Neuron (in vitro differentiated cells): ENCODE results near the gene GTF2I.
A peak's percentile ranks its signal among the peaks of the same experiment; 100 is the strongest.
"Not testable (repeated sequence)": the region's sequence is repeated elsewhere in the genome, so short reads cannot be mapped to it uniquely, and the experiment has no call there.

Experiments
- H2AFZ ChIP-seq: one replicate; pipeline ENCODE4 v1.6.1; 2013; ENCODE audit warnings: low read depth, mild to moderate bottlenecking, inconsistent platforms, low read length, moderate library complexity
- H3K27me3 ChIP-seq: one replicate; pipeline ENCODE4 v1.6.1; 2013; ENCODE audit warnings: low read length; ENCODE audit not compliant: insufficient read depth
- H3K36me3 ChIP-seq: one replicate; pipeline ENCODE4 v1.6.1; 2013; ENCODE audit warnings: low read length; ENCODE audit not compliant: insufficient read depth
- H3K4me1 ChIP-seq: one replicate; pipeline ENCODE4 v1.6.1; 2013; ENCODE audit warnings: low read length; ENCODE audit not compliant: insufficient read depth
- H3K4me3 ChIP-seq: 2 replicates; pipeline ENCODE4 v1.5.1; 2013; ENCODE audit warnings: mild to moderate bottlenecking, low read length, moderate library complexity
- H3K9me3 ChIP-seq: one replicate; pipeline ENCODE4 v1.6.1; 2013; ENCODE audit warnings: low read length

The GTF2I gene

DNA sequence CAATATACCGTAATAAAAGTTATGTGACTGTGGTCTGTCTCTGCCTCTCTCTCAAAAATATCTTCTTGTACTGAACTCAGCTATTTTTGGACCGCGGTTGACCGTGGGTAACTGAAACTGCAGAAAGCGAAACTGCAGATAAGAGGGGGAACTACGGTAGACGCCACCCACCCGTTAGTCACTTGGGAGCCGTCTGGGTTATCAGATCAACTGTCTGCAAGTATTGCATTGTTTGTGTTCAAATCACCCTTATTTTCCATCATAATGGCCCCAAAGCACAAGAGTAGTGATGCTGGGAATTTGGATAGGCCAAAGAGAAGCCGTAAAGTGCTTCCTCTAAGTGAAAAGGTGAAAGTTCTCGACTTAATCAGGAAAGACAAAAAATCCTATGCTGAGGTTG, 7.5 kb upstream of the GTF2I start:
- H3K4me1 ChIP-seq, H3K36me3 ChIP-seq, H3K27me3 ChIP-seq, H3K9me3 ChIP-seq: not testable (repeated sequence)
- Histone ChIP-seq H3K4me3 (peak overlapping the region; percentile 27), H2AFZ (peak overlapping the region; percentile 67)

DNA sequence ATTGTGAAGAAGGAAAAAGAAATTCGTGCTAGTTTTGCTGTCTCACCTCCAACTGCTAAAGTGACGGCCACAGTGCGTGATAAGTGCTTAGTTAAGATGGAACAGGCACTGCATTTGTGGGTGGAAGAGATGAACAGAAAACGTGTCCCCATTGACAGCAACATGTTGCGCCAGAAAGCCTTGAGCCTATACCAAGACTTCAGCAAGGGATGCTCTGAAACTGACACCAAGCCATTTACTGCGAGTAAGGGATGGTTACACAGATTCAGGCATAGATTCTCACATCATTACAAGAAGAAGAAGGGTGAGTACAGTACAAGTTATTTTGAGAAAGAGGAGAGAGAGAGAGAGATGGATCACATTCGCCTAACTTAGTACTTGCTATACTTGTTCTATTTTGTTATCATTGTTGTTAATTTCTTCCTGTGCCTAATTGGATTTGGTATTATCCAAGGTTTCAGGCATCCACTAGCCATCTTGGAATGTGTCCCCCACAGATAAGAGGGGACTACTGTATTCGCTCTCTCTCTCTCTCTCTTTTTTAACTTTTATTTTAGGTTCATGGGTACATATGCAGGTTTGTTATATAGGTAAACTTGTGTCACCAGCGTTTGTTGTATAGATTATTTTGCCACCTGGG, 6.9 kb upstream of the GTF2I start:
- H3K9me3 ChIP-seq, H3K4me3 ChIP-seq: not testable (repeated sequence)
- H3K4me1 ChIP-seq, result peaks cover 10% of the 10 kb centered on the region

DNA sequence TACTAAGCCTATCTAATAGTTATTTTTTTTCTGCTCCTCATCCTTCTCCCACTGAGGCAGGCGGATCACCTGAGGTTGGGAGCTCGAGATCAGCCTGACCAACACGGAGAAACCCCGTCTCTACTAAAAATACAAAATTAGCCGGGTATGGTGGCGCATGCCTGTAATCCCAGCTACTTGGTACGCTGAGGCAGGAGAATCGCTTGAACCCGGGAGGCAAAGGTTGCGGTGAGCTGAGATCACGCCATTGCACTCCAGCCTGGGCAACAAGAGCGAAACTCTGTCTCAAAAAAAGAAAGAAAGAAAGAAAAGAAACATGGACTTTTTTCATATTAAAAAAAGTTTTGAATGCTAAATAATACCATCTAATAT, 6.4 kb upstream of the GTF2I start:
- H3K36me3 ChIP-seq, H3K9me3 ChIP-seq: not testable (repeated sequence)

More for the DNA sequence above, 6.9 kb upstream of the GTF2I start:
- H3K27me3 ChIP-seq, H3K36me3 ChIP-seq: not testable (repeated sequence)
- peak overlapping the region; percentile 67 for H2AFZ ChIP-seq

DNA sequence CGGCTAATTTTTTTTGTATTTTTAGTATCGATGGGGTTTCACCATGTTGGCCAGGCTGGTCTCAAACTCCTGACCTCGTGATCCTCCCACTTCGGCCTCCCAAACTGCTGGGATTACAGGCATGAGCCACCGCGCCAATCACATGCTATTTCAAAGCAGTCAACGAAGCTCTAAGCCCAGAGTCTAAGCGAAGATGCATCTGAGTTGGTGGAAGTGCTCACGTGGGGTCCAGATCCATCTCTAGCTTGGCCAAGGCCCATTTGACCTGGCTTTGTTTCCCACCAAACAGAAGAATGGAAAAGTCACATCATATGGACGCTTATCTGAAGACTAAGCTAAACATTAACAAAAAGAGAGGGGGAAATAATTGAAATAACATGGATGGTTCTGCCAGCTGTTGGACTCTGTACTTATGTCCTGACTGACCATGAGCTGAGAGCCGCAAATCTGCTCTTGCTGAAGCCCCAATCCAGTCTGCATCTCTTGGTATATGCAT, 3.8 kb upstream of the GTF2I start:
- H3K9me3 ChIP-seq, result no peaks in the 10 kb centered on the region
- H3K36me3 ChIP-seq, result no peaks in the 10 kb centered on the region
- no peaks in the 10 kb centered on the region for H3K27me3 ChIP-seq
- H3K4me1 ChIP-seq, result peaks cover 17% of the 10 kb centered on the region
- H3K4me3 ChIP-seq, result no peak overlapping the region
- H2AFZ ChIP-seq, result no peak overlapping the region

More for the DNA sequence above, 6.4 kb upstream of the GTF2I start:
- not testable (repeated sequence) for H2AFZ ChIP-seq, H3K4me3 ChIP-seq, H3K27me3 ChIP-seq
- H3K4me1 ChIP-seq, result peaks cover 15% of the 10 kb centered on the region

DNA sequence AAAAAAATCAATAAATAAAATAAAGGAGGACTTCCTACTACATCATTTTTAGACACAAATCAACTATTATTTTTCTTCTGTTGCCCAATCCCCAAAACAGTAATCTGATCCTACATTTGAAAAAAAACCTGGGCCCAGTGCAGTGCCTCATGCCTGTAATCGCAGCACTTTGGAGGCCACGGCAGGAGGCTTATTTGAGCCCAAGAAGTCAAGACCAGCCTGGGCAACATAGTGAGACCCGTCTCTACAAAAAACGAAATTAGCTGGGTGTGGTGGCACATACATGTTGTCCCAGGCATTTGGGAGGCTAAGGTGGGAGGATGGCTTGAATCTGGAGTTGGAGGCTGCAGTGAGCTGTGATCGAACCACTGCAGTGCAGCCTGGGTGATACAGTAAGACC, 2.7 kb upstream of the GTF2I start:
- Histone ChIP-seq H3K9me3 (no peaks in the 10 kb centered on the region), H3K27me3 (no peaks in the 10 kb centered on the region), H2AFZ (no peak overlapping the region), H3K4me3 (no peak overlapping the region), H3K4me1 (peaks cover 17% of the 10 kb centered on the region), H3K36me3 (peaks cover 4% of the 10 kb centered on the region)

DNA sequence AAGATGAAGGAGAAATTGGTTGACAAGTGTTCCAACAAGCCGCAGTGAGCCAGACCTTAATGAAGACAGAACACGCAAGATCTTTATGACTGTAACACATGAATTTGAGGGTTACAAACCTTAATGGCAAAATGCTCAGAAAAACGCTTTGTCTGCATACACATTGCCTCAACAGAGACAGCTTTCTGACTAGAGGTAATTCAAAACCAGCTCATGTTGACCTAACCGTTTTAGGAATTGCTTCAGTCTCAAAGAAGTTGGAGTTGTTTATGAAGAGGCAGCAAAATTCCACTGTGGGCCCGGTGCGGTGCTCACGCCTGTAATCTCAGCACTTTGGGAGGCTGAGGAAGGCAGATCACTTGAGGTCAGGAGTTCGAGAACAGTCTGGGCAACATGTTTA, 2.2 kb upstream of the GTF2I start:
- H3K36me3 ChIP-seq, result peaks cover 8% of the 10 kb centered on the region

DNA sequence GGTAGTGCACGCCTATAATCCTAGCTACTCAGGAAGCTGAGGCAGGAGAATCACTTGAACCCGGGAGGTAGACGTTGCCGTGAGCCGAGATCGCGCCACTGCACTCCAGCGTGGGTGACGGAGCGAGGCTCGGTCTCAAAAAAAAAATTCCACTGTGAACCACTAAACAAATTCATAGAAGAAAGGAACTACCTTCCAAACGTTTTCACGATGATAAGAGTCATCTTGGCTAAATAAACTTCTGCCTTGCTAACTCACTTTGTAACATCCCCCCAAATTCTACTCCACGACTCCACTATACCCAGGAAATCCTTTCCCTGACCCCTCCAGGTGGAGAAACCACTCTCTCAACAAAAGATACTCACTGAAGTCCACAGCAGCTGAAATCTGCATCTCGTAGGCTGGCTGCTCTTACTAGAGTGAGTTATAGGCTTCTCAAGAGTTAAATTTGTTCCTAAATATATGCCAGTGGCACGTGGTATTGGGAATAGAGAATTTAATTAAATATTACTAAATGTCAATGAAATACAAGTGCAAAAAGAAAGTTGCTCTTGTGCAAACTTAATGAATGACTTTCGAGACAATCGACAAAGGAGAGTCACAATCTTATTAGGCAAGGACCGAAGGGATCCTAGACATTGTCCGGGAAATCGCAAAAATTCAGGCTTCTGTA, 1.6 kb upstream of the GTF2I start:
- peaks cover 16% of the 10 kb centered on the region for H3K4me1 ChIP-seq
- H3K4me3 ChIP-seq, result peak overlapping the region; percentile 74
- H3K36me3 ChIP-seq, result peaks cover 12% of the 10 kb centered on the region
- H3K27me3 ChIP-seq, result no peaks in the 10 kb centered on the region
- H2AFZ ChIP-seq, result peak overlapping the region; percentile 71
- no peaks in the 10 kb centered on the region for H3K9me3 ChIP-seq

More for the DNA sequence above, 2.2 kb upstream of the GTF2I start:
- Histone ChIP-seq H2AFZ (no peak overlapping the region), H3K27me3 (no peaks in the 10 kb centered on the region), H3K4me3 (no peak overlapping the region), H3K9me3 (no peaks in the 10 kb centered on the region), H3K4me1 (peaks cover 15% of the 10 kb centered on the region)

DNA sequence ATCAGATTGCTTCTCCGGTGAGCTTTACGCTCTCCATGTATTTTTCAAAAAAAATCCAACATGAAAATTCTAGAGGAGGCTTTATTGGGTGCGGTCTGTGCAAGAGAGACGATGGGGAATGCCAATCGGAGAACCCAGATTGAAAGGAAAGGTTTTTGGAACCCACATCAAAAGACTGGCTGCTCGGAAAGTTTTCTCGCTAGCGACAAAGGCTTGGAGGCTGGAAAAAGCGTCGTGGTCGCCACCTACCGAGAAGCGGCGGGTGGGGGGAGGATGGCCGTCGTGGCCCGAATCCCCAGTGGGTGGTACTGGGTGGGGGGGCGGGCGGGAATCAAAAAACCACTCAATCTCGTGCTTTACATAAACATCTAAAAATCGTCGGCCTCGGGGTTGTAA, 1.1 kb upstream of the GTF2I start:
- Histone ChIP-seq H3K4me1 (peaks cover 18% of the 10 kb centered on the region), H3K9me3 (no peaks in the 10 kb centered on the region), H2AFZ (peak overlapping the region; percentile 71), H3K27me3 (no peaks in the 10 kb centered on the region), H3K4me3 (peak overlapping the region; percentile 74), H3K36me3 (peaks cover 17% of the 10 kb centered on the region)

DNA sequence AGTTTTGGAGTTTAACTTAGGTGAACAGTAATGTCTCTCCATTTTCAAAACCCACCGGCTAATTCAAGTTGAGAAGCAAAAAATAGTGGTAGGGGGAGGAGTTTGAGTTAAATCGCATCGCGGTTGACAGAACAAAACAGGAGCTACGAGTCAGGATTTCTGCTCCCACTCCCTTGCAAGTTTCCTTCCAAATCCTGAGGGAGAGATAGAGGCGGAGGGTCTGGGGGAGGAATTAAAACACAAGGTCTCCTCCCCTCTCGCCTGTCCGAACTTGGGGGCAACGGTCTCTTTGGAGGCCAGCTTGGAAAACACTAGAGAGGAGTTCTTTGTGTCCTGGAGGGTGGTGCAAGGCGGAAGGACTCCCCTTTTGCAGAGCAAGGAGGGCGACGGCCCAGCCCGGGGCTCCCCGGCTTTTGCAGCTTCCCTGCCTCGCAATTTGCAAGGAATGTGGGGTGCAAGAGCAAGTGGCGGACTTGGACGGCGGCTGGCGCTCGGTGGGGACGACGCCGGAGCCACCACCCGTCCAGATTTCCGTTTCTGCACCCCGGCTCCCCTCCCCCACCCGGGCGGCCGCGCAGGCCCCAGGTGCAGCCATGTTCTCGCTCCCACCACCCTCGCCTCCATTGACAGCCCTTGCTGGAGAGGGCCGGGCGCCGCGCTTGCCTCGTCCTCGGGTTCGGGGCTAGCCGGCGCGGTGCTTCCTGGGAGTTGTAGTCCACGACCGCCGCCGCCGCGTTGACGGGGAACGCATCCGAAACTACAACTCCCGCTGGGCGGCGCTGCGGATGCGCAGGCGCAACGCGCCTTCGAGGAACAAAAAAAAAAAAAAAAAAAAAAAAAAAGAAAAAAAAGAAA, 454 bp upstream of the GTF2I start:
- Histone ChIP-seq H2AFZ (peak overlapping the region; percentile 12), H3K4me3 (peak overlapping the region; percentile 97), H3K27me3 (no peaks in the 10 kb centered on the region), H3K9me3 (no peaks in the 10 kb centered on the region), H3K4me1 (peaks cover 18% of the 10 kb centered on the region), H3K36me3 (peaks cover 17% of the 10 kb centered on the region)

DNA sequence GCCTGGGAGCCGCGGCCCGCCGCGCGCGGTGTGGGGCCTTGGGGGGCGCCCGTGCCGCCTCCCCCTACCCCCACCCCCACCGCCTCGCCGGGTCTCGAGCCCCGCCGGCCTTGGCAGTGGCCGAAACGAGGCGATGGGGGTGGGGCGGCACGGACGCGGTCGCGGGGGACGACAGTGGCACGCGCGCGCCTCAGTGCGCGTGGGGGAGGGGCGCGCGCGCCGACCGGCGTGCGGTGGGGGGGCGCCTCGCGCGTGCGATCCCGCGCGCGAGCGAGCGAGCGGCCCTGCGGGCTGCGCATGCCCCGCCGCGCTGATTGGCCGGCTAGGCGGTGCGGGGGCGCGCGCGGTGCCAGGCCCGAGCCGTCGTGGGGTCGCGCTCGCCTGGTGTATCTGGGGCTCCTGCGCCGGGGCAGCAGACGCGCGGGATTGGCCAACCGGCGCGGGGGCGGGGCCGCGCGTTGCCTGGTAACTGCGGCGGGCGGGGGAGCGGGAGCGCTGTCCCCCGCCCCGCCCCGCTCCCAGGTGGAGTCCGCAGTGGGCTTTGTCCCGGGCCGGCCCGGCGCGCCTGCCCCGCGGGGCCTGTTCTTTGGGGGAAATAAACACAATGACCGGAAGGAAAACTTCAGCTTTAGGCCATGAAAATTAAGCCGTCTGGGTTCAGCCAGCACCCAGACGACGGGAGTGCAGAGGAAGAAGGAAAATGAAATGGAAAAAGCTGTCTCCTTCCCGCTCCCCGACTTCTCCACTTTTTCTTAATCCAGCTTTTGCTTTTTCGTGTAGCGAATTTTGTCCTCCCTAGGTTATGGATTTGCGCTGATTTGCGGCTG, 873 bp downstream of the GTF2I start:
- H2AFZ ChIP-seq, result no peak overlapping the region
- H3K9me3 ChIP-seq, result no peaks in the 10 kb centered on the region
- peaks cover 17% of the 10 kb centered on the region for H3K36me3 ChIP-seq
- peaks cover 18% of the 10 kb centered on the region for H3K4me1 ChIP-seq
- H3K27me3 ChIP-seq, result no peaks in the 10 kb centered on the region
- peak overlapping the region; percentile 97 for H3K4me3 ChIP-seq

DNA sequence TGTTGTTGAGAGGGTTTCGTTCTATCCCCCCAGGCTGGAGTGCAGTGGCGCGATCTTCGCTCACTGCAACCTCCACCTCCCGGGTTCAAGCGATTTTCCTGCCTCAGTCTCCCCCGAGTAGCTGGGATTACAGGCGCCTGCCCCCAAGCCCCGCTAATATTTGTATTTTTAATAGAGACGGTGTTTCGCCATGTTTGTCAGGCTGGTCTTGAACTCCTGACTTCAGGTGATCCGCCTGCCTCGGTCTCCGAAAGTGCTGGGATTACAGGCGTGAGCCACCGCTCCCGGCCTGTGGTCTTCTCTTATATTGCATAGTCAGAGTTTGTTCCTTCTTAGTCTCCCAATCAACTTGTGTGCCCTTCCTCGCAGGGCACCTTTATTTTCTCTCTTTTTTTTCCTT, 2.7 kb downstream of the GTF2I start:
- H3K9me3 ChIP-seq, H2AFZ ChIP-seq, H3K27me3 ChIP-seq, H3K4me3 ChIP-seq: not testable (repeated sequence)
- peaks cover 18% of the 10 kb centered on the region for H3K4me1 ChIP-seq
- H3K36me3 ChIP-seq, result peaks cover 20% of the 10 kb centered on the region

DNA sequence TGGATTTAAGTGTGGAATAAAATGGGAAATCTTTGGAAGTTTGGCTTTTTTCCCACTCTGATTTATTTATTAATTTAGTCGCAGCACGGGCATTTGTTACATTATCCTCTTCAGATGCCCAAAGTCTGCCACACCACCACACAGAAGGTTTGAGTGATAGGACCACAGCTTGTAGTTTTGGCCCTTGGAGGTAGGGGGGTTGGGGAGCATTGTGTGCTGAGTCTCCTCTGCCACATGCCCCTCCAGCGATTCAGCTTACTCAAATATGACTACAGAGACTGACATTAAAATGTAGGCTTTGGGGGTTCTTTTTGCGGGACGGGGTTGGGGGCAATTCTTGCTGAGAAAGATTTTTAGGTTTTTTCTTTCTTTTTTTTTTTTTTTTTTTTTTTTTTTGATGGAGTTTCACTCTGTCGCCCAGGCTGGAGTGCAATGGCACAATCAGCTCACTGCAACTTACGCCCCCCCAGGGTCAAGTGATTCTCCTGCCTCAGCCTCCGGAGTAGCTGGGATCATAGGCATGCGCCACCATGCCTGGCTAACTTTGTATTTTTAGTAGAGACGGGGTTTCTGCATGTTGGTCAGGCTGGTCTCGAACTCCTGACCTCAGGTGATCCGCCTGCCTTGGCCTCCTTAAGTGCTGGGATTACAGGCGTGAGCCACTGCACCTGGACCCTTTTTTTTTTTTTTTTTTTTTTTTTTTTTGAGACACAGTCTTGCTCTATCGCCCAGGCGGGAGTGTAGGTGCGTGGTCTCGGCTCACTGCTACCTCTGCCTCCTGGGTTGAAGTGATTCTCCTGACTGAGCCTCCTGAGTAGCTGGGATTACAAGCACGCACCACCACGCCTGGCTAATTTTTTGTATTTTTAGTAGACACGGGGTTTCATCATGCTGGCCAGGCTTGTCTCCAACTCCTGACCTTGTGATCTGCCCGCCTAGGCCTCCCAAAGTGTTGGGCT, 4.6 kb downstream of the GTF2I start:
- H3K9me3 ChIP-seq, H2AFZ ChIP-seq, H3K27me3 ChIP-seq, H3K4me3 ChIP-seq: not testable (repeated sequence)
- peaks cover 38% of the 10 kb centered on the region for H3K36me3 ChIP-seq
- peaks cover 11% of the 10 kb centered on the region for H3K4me1 ChIP-seq
